Measurements from ENCODE around the gene HSD17B2.
"Not testable (repeated sequence)": the region's sequence is repeated elsewhere in the genome, so short reads cannot be mapped to it uniquely, and the experiment has no call there.

HSD17B2 gene

DNA sequence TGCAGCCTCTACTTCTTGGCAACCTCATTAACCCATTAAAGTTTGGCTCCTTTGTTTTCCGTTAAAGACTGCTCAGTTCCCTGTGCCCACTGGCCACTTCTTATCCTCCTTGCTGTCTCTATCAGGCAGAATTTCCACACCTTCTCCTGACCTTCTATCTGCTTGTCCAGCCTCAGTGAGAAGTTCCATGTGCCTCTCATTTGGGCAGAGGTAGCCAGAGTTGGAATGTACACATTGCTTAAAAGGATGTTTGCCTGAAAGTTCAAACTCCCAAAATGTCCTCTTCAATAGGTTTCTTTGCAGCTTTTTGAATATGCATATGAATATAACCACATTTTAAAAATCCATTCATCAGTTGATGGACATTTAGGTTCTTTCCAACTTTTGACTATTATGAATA, 47.0 kb downstream of the HSD17B2 start:
- DNase-seq (ENCODE audit: low read depth), result no peak

- DNase-seq (ENCODE audit: low read depth), result no peak
Observed at GRCh38 chr16:82082543-82083244, 47.6 kb downstream of the HSD17B2 start.

DNA sequence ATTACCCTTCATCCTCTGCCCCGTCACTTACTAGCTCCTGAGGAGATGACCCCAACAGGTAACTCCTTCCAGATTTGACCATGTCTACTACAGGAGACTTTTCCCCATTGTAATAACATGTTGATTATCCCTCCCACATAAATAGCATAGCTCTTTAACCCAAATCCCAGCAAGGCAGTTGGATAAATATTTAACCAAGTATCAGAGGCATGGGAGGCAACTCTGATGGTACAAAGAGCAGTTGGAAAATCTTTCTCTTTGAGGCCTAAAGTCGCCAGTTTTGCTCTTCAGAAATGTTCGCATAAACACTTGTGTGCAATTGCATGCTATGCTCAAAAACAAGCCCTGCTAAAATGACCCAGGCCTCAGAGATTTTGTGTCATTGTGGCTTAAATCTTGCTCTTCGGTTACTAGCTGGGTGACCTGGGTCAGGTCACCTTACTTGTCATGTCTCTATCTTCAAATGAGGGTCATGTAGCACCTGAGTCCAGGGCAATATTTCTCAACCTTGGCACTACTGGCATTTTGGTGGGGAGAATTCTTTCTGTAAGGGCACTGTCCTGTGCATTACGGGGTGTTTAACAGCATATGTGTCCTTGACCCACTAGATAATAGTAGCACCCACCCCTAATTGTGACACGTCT, 48.8 kb downstream of the HSD17B2 start:
- DNase-seq (ENCODE audit: low read depth), result no peak

DNA sequence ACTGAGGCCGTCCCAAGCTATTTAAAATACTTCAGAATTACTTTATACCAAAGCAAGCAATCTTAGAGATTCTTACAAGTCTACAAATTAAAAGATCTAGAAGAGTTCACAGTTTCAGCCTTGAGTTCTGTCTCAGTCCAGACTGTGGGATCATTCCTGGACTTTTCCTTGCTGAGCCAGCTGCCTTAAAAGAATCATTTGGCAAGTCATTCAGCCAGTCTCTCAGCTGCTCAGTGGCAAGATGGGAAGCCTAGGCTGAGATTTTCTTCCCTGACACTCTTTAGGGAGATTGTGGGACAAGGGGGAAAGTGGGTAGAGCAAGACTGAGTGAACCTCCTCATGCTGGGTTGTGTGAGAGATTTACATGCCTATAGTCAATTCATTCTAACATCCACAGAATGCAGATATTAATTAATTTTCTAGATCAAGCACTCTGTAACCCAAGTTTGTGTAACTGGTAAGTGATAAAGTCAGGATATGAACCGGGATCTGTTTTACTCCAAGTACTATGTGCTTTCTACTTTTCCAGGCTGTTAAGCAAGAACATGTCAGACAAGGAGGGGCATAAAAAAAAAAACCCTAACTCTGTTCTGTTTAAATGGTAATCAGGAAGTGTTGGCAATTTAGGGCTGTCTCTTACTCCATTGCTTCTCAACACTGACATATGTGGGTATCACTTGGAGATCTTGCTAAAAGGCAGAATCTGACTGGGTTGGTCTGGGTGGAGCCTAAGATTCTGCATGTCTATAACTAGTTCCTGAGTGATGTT, 50.1 kb downstream of the HSD17B2 start:
- no peak for DNase-seq (ENCODE audit: low read depth)

GRCh38 chr16:82088483-82088882, 53.4 kb downstream of the HSD17B2 start:
- no peak for DNase-seq (ENCODE audit: low read depth)

DNA sequence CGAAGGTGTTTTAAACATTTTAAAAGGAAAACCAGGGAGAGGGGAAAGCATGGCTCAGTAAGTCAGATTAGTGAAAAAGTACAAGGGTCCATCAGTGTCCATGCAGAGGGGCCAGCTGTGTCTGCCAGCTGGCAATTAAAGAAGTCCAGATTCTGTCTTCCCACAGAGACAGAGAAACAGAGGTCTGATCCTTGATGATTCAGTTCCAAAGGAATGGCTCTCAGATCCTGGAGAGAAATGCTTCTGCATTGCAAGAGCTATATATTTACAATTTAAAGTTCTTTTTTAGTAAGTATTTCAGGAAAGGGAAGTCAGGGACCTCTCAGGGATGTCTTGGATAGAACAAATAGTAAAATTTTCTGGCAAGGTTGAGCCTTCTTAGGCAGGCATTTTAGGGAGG, 56.2 kb downstream of the HSD17B2 start:
- no peak for DNase-seq (ENCODE audit: low read depth)

DNA sequence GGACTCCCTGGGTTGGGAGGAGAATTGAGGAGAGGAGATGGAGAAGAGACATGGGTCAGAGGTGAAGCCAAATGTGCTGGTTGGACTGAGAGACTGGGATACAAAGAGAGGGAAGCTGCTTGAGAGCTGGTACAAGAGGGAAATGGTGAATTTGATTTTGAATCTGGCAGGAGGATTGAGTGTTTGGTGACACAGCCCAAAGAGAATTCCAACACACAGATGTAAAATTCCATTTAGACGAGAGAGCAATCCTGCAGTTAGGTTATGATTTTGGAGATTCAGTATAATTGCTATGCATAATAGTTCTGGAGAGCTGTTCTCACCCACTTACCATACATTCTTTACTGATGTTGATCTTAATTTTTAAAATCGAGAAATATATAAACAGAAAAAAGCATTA, 57.7 kb downstream of the HSD17B2 start:
- DNase-seq (ENCODE audit: low read depth), result no peak

DNA sequence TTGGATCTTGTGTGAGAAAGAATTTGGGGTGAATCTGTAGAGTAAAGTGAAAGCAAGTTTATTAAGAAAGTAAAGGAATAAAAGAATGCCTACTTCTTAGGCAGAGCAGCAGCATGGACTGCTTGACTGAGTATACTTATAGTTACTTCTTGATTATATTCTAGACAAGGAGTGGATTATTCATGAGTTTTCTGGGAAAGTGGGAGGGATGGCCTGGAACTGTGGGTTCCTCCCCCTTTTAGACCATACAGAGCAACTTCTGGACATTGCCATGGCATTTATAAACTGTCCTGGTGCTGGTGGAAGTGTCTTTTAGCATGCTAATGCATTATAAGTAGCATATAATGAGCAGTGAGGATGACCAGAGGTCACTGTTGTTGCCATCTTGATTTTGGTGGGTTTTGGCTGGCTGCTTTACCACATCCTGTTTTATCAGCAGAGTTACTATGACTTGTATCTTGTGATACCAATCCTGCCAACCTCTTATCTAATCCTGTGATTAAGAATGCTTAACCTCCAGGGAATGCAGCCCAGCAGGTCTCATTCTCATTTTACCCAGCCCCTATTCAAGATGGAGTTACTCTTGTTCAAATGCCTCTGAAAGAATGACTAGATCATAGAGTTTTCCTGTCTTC, 58.7 kb downstream of the HSD17B2 start:
- DNase-seq (ENCODE audit: low read depth), result no peak

GRCh38 chr16:82094942-82095540, 60.0 kb downstream of the HSD17B2 start:
- no peak for DNase-seq (ENCODE audit: low read depth)

DNA sequence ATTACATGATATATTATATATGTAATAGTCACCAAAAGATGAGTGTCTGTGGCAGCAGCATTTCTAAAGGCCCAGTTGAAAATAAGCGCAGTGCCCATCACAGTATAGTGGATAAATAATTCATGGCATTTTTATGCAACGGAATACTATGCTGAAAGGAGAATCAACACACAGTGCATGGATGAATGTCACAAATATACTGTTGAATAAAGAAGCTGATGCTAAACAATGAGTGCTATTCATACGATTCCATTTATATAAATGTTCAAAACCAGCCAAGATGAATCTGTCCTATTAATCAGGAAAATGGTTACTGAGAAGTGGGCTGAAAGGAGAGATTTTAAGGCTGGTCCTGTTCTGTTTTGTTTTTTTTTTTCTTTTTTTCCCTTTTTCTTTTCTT, 61.6 kb downstream of the HSD17B2 start:
- DNase-seq (ENCODE audit: low read depth), result no peak

DNA sequence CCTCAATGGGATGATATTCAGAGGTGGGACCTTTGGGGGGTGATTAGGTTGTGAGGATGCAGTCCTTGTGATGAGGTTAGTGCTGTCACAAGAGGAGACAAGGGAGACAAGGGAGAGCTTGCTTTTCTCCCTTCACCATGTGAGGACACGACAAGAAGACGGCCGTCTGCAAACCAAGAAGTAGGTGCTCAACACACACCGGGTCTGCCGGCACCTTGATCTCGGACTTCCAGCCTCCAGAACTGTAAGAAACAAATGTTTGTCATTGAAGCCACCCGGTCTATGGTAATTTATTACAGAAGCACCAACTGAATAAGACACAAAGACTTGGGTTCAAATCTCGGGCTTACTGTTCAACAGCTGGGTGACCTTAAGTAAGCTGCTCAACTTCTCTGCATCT, 70.1 kb downstream of the HSD17B2 start:
- no peak for DNase-seq (ENCODE audit: low read depth)

DNA sequence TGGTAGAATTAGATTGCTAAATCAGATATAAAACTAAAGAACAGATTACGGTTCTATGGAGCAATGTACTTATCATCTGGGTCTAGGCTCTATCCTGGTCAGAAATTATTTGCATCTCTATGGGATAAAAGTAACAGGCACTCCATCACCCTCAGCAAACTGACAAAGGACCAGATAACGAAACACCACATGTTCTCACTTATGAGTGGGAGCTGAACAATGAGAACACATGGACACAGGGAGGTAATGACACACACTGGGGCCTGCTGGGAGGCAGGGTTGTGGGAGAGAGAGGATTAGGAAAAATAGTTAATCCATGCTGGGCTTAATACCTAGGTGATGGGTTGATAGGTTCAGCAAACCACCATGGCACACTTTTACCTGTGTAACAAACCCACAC, 73.0 kb downstream of the HSD17B2 start:
- no peak for DNase-seq (ENCODE audit: low read depth)

DNA sequence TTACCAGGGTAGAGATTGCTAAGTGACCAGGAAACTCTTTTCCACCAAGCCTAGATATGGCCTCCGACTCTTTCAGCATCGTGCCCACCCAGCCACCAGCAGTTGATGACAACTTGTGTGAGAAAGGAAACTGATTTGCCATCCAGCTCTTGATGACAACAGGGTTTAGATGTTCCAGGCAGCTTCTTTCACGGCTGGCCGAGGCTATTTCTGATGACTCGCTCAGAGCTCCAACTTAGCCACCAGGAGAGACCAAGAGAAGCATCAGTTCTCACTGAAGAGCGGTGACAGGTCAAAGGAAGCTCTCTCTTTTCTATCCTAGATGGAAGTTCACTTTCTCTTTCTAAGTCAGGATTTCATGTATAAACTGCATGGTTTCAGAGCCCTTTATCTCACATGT, 73.7 kb downstream of the HSD17B2 start:
- no peak for DNase-seq (ENCODE audit: low read depth)

- not testable (repeated sequence) for DNase-seq (ENCODE audit: low read depth)
Observed at GRCh38 chr16:82109266-82109665, 74.2 kb downstream of the HSD17B2 start.

DNA sequence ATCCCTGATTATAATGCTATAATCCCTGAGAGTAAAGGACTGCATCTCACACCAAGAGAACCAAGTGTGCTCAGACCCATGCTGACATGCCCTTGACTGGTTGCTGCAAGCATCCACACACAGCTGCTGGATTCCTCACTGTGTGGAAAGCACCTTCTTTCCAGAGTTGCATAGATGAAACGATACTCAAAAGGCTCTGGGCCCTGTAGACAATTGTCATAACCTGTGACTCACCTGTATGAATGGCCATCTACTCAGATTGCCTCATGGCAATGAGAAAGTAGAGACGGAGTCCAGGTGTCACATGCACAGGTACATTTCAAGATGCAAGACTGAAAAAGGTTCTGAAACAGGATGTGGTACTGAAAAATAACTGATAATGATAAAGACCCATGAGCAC, 76.9 kb downstream of the HSD17B2 start:
- no peak for DNase-seq (ENCODE audit: low read depth)

DNA sequence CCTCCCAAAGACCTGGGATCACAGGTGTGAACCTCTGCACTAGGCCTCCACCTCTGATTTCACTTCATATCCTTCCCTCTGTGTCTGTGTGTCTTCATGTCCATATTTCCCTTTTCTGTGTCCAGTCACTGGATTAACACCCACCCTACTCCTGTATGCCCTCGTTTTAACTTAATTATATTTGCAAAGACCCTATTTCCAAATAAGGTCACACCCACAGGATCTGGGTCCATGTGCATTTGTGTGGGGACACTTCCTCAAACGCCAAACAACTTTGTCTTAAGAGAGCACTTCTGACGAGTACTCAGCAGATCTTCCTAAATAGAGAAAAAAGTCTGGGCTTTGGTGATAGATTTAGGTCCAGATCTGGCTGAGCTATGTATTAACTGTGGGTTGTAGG, 78.7 kb downstream of the HSD17B2 start:
- no peak for DNase-seq (ENCODE audit: low read depth)

GRCh38 chr16:82116535-82116934, 81.5 kb downstream of the HSD17B2 start:
- no peak for DNase-seq (ENCODE audit: low read depth)

- DNase-seq (ENCODE audit: low read depth), result no peak
Observed at GRCh38 chr16:82118749-82119148, 83.7 kb downstream of the HSD17B2 start.

DNA sequence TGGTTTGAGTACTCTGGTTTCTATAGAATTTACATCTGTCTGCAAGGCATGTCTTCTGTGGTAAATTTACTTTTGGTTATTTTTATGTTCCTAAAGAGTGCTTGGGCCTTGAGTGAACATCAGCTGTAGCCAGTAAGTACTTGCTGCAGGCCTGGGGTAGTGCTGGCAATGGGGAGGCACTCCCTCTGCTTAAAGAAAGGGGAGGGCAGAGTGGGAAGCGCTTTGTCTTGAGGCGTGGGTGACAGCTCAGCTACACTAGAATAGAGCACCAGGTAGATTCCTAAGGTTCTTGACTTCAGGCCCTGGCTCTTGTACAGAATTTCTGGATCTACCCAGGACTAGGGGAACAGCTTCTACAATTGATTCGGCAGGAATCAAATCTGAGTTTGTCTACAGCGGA, 84.4 kb downstream of the HSD17B2 start:
- DNase-seq (ENCODE audit: low read depth), result no peak

DNA sequence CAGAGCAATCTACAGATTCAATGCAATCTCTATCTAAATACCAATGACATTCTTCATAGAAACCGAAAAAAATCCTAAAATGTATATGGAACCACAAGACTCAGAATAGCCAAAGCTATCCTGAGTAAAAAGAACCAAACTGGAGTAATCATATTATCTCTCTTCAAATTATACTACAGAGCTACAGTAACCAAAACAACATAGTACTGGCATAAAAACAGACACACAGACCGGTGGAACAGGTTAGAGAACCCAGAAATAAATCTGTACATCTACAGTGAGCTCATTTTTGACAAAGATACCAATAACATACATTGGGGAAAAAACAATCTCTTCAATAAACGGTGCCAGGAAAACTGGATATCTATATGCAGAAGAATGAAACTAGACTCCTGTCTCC, 89.6 kb downstream of the HSD17B2 start:
- no peak for DNase-seq (ENCODE audit: low read depth)

DNA sequence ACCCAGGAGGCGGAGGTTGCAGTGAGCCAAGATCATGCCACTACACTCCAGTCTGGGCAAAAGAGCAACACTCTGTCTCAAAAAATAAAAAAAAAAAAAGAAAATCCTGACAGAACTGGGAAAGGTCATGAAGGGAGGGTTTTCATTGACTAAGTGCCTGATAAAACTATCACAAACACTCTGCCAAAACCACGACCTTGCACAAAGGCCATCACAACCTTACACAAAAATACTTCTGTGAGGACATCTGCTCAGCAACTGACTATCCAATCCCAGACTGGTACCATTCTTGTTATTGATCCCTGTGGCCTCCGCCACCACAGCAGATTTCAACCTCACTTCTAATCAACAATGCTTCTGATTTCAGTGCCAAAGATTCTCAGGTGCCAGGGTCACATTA, 94.8 kb downstream of the HSD17B2 start:
- no peak for DNase-seq (ENCODE audit: low read depth)

GRCh38 chr16:82133798-82134197, 98.7 kb downstream of the HSD17B2 start:
- no peak for DNase-seq (ENCODE audit: low read depth)
